Tibial artery (tissue), 4 donors: Measurements from ENCODE around the gene GIPC2.

ENCODE experiments used
- DNase-seq, 2 donors: peaks; one replicate each; pipeline ENCODE4 v3.0.0-alpha.2; 2019
- H3K27ac ChIP-seq, 2 donors: fragments of 200-600 bp; sonication (generic) in 1 of 2; 1 replicate in 1 of 2; 2 replicates in 1 of 2; pipeline ENCODE4 v1.5.1; 2018 to 2019; ENCODE audit warnings: mild to moderate bottlenecking in 1 of 2
- H3K27me3 ChIP-seq, 2 donors: fragments of 200-600 bp; sonication (generic) in 1 of 2; one replicate each; pipeline versions ENCODE4 v1.5.1 to v1.6.0; 2016 to 2019
- H3K36me3 ChIP-seq, 3 donors: fragments of 200-600 bp; sonication (generic) in 2 of 3; one replicate each; pipeline ENCODE4 v1.5.1; 2016 to 2019; ENCODE audit warnings: mild to moderate bottlenecking in 2 of 3
- H3K4me1 ChIP-seq, 4 donors: fragments of 200-600 bp; sonication (generic) in 2 of 4; 1 replicate in 3 of 4; 2 replicates in 1 of 4; pipeline ENCODE4 v1.5.1; 2016 to 2019
- H3K4me3 ChIP-seq, 2 donors: fragments of 200-600 bp; sonication (generic) in 1 of 2; 1 replicate in 1 of 2; 2 replicates in 1 of 2; pipeline ENCODE4 v1.5.1; 2018 to 2019; ENCODE audit warnings: mild to moderate bottlenecking in 2 of 2
- H3K9me3 ChIP-seq, 3 donors: fragments of 200-600 bp; sonication (generic) in 1 of 3; one replicate each; pipeline ENCODE4 v1.5.1; 2016 to 2019
- intact Hi-C: fragments of 100-400 bp; cut with DNase I; formaldehyde crosslinking; loops from one replicate; pipeline ENCODE4 v1.15.0; 2023; ENCODE audit warnings: low total_unique reads
- TF ChIP-seq, protein P1 (sequence below), 2 experiments: fragments of 200-600 bp in 1 of 2; fragments of 450-650 bp in 1 of 2; IDR thresholded peaks; one replicate each; pipeline ENCODE4 v1.5.1; 2017 to 2019; ENCODE audit warnings: antibody characterized with exemption in 2 of 2, mild to moderate bottlenecking in 1 of 2, moderate library complexity in 1 of 2

GIPC2 gene

DNA sequence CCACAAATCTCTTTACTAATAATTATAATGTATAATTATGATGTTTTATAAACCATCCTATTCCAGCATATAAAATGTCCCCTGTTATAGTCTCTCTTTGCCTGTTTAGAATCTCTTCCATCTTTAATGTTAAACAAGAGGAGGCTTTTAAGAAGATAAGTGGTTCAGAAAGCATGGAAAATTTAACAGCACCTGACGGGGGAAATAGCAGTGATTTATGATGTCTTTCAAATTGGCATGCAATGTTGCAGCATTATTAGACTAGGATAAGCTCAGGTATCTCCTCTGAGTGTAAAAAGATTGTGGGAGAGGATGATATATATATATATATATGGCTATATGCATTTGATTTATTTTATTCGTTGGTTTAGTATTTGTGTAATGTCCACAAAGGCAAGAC is 24.4 kb downstream of the GIPC2 start:
- no peak overlapping the region for H3K27ac ChIP-seq
- no peak for DNase-seq
- H3K27me3 ChIP-seq, result no peaks in the 10 kb centered on the region
- intact Hi-C loops, result no loop called here
- H3K4me1 ChIP-seq, result peaks cover 0 to 11% (median 1%) of the 10 kb centered on the region in 4 donors
- H3K4me3 ChIP-seq, result no peak overlapping the region
- TF ChIP-seq, protein P1, sequence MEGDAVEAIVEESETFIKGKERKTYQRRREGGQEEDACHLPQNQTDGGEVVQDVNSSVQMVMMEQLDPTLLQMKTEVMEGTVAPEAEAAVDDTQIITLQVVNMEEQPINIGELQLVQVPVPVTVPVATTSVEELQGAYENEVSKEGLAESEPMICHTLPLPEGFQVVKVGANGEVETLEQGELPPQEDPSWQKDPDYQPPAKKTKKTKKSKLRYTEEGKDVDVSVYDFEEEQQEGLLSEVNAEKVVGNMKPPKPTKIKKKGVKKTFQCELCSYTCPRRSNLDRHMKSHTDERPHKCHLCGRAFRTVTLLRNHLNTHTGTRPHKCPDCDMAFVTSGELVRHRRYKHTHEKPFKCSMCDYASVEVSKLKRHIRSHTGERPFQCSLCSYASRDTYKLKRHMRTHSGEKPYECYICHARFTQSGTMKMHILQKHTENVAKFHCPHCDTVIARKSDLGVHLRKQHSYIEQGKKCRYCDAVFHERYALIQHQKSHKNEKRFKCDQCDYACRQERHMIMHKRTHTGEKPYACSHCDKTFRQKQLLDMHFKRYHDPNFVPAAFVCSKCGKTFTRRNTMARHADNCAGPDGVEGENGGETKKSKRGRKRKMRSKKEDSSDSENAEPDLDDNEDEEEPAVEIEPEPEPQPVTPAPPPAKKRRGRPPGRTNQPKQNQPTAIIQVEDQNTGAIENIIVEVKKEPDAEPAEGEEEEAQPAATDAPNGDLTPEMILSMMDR (IDR thresholded peaks at IDR 0.05), result no peak
- H3K9me3 ChIP-seq, result no peaks in the 10 kb centered on the region
- no peaks in the 10 kb centered on the region for H3K36me3 ChIP-seq

DNA sequence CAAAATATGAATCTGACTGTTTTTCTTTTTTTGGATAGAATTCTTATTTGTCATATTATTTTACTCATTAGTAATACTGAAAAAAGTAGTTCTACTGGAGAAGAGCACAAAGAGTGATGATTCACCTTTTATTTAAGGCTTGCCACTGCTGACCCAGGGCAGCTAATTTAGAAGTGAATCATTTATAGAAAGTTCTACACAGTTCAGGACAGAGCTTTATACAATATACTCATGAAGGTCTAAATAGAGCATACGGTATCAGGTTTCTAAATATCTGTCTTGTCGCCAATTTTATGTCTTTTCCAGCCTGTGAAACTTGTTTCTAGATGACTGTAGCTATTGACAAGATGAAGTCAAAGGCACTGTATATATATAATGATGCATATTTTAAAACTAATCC is 25.0 kb downstream of the GIPC2 start:
- intact Hi-C loops, result no loop called here
- H3K4me1 ChIP-seq, result peaks cover 0 to 11% (median 1%) of the 10 kb centered on the region in 4 donors
- TF ChIP-seq, protein P1 (IDR thresholded peaks at IDR 0.05), result no peak
- no peak overlapping the region for H3K4me3 ChIP-seq
- no peak overlapping the region for H3K27ac ChIP-seq
- no peaks in the 10 kb centered on the region for H3K9me3 ChIP-seq
- DNase-seq, result no peak
- no peaks in the 10 kb centered on the region for H3K36me3 ChIP-seq
- H3K27me3 ChIP-seq, result no peaks in the 10 kb centered on the region

DNA sequence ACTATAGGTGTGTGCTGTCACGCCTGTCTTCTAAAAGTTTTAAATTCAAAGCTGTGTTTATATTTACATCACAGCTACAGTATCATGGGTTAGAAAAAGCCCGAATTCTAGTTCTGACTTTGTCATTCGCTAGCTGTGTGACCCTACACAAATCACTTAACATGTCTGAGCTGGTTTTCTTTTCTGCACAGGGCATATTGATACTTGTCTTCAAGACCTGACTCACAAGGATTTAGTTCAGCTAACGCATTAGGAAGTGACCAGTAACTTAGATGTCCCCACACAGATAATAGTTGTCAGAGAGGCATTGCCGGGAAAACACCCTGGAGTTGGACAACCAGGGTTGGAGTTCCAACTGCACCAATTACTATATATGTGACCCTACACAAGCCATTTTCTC is 25.9 kb downstream of the GIPC2 start:
- DNase-seq, result no peak
- peaks cover 0 to 11% (median 1%) of the 10 kb centered on the region in 4 donors for H3K4me1 ChIP-seq
- H3K4me3 ChIP-seq, result no peak overlapping the region
- intact Hi-C loops, result no loop called here
- H3K27ac ChIP-seq, result no peak overlapping the region
- no peaks in the 10 kb centered on the region for H3K9me3 ChIP-seq
- no peaks in the 10 kb centered on the region for H3K27me3 ChIP-seq
- TF ChIP-seq, protein P1 (IDR thresholded peaks at IDR 0.05), result no peak
- H3K36me3 ChIP-seq, result no peaks in the 10 kb centered on the region

DNA sequence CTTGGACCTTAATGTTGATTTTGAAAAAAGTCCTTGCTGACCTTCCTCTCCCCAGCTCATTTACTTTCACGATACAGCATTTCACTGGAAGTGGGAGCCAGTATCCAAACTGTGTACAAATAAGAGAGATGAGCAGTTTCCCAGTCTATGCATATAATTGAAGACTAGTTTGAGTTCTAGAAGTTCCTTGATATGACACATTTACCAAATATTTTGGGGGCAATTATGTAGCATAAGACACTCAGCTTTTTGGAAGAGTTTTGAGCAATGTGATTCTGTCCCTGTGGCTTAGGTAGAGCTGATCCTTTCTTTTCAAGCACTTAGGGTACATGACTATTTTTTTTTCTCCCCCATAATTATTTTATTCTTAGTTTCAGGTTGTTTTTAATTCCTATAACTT is 26.4 kb downstream of the GIPC2 start:
- no peak for DNase-seq
- Histone ChIP-seq H3K27me3 (no peaks in the 10 kb centered on the region), H3K36me3 (no peaks in the 10 kb centered on the region), H3K4me3 (no peak overlapping the region), H3K4me1 (peaks cover 0 to 11% (median 1%) of the 10 kb centered on the region in 4 donors), H3K27ac (no peak overlapping the region), H3K9me3 (no peaks in the 10 kb centered on the region)
- TF ChIP-seq, protein P1 (IDR thresholded peaks at IDR 0.05), result no peak
- intact Hi-C loops, result no loop called here

DNA sequence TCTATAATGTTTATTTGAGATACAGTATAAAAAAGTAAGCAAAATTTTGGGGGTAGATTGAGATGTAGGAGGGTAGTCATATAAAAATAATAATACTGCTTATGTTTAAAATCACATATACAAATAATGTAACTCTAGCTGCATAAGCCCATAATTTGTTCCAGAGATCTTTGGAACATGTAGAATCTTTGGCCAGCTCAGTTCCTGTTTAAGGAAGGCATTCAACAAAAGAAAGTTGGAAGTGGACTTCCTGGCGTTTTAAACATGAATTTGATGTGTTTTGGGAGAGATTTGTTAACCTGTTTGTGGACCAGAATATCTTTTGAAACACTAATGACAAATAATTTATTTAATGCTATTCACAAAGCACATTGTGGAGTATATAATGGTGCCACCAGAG is 27.7 kb downstream of the GIPC2 start:
- intact Hi-C loops, result no loop called here
- H3K4me1 ChIP-seq, result peaks cover 0 to 15% (median 3%) of the 10 kb centered on the region in 4 donors
- TF ChIP-seq, protein P1 (IDR thresholded peaks at IDR 0.05), result no peak
- H3K36me3 ChIP-seq, result no peaks in the 10 kb centered on the region
- H3K27me3 ChIP-seq, result no peaks in the 10 kb centered on the region
- no peak overlapping the region for H3K27ac ChIP-seq
- no peak overlapping the region for H3K4me3 ChIP-seq
- DNase-seq, result no peak
- no peaks in the 10 kb centered on the region for H3K9me3 ChIP-seq

DNA sequence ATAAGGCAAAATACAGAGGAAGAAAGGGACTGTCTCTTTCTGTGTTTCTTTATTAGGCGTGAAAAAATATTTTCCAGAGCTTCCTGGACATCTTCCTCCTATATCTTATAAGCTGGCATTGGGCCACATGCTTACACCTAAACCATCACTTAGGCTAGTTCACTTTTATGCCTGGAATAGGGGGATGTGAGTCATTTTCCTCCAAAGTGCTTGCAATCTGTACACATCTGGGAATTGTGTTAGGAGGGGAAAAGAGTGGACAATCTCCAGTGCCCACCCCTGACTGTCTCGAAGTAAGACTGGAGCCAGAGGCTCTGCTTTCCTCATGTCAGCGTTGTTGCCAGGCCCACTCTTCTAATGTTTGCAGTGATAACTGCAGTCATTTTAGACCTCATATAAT is 29.9 kb downstream of the GIPC2 start:
- Histone ChIP-seq H3K4me1 (peaks cover 0 to 28% (median 5%) of the 10 kb centered on the region in 4 donors), H3K27me3 (no peaks in the 10 kb centered on the region), H3K36me3 (no peaks in the 10 kb centered on the region), H3K9me3 (no peaks in the 10 kb centered on the region), H3K4me3 (no peak overlapping the region), H3K27ac (no peak overlapping the region)
- intact Hi-C loops, result no loop called here
- DNase-seq, result no peak
- TF ChIP-seq, protein P1 (IDR thresholded peaks at IDR 0.05), result no peak
